A204.1 (cell line): ENCODE results near the gene RIMKLB.

Experiments used
- FAIRE-seq: peaks from 2 replicates; lab custom pipeline; 2012; peaks lifted over from hg19 to GRCh38; lab: Jason Lieb, UNC

RIMKLB gene, protein sequence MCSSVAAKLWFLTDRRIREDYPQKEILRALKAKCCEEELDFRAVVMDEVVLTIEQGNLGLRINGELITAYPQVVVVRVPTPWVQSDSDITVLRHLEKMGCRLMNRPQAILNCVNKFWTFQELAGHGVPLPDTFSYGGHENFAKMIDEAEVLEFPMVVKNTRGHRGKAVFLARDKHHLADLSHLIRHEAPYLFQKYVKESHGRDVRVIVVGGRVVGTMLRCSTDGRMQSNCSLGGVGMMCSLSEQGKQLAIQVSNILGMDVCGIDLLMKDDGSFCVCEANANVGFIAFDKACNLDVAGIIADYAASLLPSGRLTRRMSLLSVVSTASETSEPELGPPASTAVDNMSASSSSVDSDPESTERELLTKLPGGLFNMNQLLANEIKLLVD

DNA sequence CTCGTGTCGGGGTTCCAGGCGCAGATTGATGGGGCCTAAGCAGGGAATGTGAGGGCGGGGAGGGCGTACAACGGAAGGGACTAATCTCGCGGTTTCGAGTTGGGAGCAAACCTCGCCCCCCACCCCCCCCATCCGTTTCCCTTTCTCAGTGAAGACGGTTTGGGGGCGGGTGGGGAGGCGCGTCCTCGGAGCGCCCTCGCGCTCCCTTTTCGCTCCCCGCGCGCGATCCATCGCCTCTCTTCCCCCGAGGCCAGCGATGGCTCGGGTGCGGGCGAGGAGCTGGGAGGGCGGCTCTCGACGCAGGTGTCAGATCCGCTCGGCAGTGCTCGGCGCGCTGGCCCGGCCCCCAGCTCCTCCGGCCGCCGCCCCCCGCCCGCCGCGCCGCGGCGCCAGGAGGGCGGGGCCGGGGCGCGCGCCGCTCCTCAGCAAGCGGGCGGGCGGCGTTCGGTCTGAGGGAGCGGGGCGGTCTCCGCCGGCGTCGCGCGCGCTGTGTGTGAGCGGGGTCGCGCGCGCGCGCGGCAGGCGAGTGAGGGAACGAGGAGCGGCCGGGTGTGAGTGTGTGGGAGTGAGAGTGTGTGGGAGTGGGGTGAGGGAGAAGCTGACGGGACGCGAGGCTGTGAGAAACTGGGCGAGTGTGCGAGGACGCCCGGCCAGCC, at the start of gene RIMKLB:
Gene RIMKLB, plus strand, starts transcription at position 516 of the 656 bp plus-strand sequence. CDS start 15,876 bp downstream, outside the sequence.
- FAIRE-seq: no peak

DNA sequence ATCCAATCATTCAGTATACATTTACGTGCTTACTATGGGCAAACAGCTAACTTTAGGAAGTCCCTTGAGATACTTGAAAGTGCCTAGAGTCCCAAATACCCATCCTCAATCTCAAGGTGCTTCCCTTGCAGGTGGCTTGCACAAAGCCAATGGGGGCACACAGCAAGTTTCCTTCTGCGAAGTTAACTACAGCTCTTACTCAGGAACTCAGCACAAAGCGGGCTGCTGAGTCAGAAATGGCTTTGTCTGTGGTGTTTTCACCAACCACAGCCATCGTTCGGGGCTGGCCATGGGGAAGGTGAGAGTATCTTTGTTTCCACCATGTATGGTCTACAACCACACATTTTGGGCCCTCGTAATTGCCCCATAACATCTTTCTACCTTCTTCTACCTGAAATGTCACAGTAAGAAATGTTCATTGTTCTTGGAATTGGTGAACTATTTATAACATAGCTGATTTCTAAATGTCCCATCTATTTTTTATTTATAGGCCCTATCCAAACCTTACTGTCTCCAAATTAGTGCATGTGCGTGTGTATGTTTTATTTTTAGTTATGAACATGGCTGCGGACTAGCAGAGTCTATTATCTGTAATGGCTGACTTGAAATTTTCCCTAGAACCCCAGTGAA, 49.1 kb upstream of the RIMKLB start:
- FAIRE-seq: no peak

DNA sequence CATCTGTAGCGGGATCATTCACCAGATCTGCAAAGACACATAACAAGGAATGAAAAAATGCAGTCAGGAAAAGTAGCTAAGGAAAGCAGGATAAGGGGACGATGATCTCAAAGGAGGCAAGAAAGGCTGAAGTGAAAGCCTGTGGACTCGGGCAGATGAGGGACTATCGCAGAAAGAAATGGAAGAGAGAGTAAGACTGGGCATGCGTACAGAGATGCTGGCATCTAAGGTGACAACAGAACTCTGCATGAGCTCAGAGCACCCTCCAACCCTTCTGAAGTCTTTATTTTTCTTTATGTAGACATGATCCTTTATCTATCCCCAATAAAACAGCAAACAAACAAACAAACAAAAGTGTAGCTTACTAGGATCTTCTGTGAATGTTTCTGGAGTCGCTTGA, 42.4 kb upstream of the RIMKLB start:
- no peak for FAIRE-seq

DNA sequence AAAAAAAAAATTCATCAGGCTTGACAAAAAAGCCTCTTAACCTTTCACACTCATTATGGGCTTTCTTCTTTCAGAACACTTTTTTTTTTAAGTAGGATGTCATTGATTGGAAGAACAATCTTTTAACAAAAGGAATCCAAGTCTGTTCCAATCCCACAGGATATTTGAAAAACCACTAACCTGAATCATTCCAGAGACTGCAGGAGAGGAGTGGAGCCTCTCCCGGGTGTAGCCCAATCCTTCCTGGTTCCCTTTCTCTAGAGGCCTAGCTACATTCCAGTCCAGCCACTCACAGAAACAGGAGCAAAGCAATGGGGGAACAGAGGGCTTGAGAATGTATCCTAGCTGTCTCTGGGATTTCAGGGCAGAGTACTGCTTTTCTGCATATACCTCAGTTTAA, 39.4 kb upstream of the RIMKLB start:
- FAIRE-seq: no peak

DNA sequence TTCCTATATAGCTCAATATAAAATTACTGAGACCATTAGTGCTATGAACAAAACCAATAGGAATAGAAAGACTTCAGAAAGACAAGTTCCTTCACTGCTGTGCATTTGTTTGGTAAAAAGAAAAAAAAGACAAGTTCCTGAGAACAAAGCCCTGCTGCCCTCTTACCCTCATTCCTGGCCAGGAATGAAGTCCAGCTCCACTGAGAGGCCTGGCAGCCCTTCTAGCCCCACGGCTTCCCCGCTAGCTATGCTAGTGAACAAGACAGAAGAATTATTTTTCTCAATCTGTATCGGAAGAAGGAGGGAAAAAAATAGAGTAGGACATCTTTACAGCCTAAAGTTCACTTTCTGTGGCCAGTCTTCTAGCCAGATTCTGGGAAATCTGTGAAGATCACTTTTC, 36.8 kb upstream of the RIMKLB start:
- no peak for FAIRE-seq

DNA sequence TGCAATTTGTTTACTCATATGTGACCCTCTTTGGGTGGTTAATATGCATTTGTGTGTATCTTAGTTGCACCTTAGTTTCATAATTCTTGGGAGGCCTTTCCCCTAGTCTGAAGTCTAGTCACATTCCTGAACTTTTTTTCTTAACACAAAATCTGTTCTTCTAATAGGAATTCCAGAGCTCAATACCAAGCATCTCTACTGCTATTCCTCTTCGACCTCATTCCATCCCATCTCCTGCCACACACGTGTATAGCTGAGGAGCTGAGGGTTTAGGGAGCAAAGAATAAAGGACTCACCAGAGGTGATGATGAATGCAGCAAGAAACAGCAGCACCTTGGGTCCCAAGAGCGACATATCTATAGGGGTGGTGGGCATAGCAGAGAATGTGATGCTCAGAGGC, 36.0 kb upstream of the RIMKLB start:
- no peak for FAIRE-seq

DNA sequence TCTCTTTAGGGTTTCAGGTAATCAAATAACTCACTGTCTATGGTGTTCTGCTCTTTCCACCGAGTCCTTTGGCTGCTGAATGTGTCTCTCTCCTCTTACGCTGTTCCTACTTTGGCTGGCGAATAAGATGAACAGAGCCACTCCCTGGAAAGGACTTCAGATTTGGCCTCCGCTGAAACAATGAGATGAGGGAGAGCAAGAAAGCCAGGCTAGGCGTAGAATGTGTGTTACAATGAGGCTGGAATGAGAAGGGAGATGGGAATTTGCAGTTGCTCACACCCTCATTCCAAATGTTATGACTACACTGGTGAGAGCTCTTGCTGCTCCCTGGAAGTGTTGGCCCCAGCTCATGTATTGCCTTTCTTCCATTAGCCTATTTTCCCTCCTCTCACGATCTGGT, 35.2 kb upstream of the RIMKLB start, which contains the start of gene MFAP5:
Gene MFAP5, minus strand, starts transcription at position 234 of the 400 bp plus-strand sequence. CDS start 722 bp downstream, outside the sequence.
- FAIRE-seq: no peak

DNA sequence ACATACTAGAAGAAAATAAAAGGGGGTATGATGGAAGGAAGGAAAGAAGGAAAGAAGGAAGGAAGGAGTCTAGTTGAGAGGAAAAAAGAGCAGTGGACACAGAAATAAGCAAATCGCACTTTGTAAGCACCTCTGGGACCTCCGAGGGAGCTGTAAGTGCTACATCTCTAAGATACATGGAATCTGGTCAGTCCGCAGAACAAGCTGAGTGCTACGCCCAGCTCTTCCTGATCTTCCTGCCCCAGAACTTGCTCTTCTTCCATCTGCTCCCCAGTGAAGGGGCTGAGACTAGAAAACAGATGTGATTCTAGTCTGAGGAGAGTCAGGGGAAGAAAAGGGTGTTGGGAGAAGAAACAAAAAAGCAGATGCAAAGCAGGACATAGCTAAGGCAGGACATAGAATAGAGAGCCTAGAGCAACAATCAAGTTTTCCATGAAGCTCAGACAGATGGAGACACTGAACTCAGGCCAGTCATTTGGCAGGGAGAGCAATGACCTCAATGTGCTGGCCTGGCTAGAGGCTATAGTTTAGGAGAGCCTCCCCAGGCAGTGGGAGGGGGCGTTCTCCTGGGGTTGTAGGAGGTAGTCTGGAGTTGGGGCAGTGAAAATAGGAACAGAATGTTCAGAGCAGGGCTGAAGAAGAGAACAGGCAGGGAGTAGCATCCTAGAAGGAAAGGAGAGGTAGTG, 33.4 kb upstream of the RIMKLB start:
- FAIRE-seq: no peak

DNA sequence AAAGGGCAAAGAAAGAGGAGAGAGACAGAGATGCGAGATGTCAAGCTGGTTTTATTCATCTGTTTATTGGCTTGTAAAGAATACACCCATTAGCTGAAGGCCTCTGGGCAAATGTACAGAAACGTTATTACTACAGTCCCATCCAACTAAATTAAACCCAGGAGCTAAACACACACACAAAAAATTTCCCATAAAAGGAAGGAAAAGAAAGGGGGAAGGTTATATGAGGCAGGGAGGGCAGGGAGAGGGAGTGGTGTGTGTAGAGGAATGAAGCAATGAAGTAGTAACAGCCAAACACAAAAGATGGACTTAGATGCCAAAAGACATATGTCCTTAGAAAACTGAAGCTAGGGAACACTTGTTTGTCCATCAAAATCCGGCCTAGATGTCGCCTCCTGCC, 32.0 kb upstream of the RIMKLB start:
- no peak for FAIRE-seq

DNA sequence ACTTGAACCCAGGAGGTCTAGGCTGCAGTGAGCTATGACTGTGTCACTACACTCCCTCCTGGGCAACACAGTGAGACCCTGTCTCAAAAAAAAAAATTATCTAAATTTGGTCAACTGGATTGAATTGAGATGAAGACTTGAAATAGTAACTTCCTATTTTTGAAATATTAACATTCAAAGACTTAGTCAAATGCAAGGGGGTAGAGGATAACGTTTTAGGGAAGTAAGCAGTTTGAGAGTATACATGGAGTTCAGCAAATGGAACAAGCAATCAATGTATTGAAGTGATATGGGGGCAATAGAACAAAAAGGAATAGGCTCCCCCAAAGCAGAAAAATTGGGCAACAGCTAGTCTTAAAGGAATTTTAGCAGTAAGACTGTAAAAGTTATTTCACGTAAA, 30.5 kb upstream of the RIMKLB start:
- no peak for FAIRE-seq

DNA sequence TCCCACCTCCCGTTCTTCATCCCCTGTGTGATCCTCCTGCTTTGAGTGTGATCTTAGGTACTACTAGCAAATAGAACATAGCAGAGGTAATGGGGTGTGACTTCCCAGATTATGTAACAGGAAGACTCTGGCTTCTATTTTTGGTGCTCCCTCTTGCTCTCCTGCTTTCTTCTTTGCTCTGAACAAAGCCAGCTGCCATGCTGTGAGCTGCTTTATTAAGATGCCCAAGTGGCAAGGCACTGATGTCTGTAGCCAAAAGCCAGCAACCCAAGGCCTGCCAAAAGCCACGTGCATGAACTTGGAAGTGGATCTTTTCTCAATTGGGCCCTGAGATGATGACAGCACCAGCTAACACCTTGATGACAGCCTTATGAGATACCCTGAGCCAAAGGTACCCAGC, 29.4 kb upstream of the RIMKLB start:
- no peak for FAIRE-seq

DNA sequence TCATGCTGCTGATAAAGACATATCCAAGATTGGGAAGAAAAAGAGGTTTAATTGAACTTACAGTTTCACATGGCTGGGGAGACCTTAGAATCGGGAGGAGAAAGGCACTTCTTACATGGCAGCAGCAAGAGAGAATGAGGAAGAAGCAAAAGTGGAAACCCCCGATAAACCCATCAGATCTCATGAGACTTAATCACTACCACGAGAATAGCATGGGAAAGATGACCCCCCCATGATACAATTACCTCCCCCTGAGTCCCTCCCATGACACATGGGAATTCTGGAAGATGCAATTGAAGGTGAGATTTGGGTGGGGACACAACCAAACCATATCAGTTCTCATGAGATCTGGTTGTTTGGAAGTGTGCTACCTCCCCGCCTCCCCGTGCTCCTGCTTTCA, 25.4 kb upstream of the RIMKLB start:
- no peak for FAIRE-seq

DNA sequence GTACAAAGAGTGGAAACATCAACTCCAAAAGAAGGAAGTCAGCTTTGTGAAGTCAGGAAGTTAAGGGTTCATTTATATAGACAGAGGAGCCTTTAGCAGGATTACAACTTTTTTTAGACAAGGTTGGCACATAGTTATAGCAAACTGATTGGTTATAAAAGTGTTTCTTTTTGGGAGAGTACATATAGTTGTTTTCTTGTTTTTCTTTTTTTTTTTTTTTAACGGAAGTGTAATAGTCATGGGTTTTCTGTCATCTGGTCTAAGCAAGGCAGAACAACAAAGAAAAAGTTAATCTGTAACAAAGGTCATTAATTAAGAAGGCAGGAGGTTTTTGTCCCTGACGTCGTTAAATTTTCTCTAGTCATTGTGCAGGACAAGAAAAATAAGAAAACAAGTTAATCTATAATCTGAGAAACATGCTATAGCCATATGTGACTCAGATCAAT, 22.2 kb upstream of the RIMKLB start:
- FAIRE-seq: no peak

DNA sequence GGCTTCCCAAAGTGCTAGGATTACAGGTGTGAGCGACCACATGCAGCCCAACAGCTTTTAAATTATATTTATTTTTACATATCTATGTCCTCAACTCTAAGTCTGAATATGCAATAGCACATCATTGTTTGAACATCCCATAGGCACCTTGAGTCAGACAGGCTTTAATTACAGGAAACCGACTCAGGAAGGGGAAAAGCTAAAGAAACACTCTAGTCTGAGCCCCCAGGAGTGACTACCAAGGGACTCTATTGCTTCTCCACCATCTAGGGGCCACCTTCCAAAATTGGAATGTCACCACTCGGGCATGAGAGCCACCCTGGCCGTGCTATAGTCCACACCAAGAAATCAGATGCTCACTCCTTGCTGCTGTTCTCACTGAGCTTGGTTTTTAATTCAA, 21.1 kb upstream of the RIMKLB start:
- FAIRE-seq: no peak

DNA sequence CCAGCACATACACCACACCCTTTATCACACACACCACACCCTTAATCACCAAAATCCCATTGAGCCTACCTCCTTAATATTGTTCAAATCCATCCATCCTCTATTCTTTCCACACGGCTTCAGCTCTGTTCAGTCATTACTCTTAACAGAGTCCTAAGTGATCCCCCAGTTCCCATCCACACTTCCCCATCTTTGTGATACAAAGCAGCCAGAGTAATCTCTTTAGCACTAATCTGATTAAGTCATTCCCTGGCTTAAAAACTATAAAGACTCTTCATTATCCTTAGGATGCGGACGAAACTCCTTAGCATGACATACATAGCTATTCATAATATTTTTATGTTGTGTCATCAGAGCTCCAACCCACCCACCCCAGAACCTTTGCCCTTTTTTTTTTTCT, 20.4 kb upstream of the RIMKLB start:
- no peak for FAIRE-seq

DNA sequence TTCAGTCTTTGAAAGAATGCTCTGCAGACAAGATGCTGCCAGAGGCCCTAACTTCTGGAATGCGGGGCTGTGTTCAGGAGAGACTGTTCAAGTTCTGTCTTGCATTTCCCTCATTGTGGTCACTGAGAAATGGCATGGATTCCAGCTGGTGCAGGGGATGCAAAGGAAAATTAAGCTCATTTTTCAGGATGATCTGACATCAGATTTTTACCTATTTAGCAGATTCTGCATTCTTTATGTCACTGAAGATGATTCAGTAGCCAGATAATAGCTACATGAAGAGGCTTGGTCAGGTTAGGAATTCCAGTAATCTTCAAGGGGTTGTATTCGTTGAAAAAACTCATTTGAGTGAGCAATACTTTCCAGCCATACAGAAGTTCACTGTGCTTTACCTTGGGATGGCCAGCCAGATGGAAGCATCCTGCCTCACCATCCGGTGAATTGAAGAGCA, 19.1 kb upstream of the RIMKLB start:
- no peak for FAIRE-seq

DNA sequence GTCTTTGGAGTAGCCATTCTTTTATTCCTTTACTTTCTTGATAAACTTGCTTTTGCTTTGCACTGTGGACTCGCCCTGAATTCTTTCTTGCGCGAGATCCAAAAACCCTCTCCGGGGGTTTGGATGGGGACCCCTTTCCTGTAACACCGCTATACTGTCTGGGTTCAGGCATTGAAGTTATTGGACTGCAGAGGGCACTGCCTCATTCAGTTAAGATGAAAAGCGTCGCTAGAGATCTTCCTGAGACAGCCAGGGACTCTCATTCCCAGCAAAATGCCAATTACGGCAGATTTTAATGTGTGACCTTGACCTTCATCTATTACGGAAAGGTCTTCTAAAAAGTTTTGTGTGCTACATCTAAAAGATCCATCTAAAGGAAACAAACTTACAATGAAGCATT, 17.3 kb upstream of the RIMKLB start:
- no peak for FAIRE-seq

DNA sequence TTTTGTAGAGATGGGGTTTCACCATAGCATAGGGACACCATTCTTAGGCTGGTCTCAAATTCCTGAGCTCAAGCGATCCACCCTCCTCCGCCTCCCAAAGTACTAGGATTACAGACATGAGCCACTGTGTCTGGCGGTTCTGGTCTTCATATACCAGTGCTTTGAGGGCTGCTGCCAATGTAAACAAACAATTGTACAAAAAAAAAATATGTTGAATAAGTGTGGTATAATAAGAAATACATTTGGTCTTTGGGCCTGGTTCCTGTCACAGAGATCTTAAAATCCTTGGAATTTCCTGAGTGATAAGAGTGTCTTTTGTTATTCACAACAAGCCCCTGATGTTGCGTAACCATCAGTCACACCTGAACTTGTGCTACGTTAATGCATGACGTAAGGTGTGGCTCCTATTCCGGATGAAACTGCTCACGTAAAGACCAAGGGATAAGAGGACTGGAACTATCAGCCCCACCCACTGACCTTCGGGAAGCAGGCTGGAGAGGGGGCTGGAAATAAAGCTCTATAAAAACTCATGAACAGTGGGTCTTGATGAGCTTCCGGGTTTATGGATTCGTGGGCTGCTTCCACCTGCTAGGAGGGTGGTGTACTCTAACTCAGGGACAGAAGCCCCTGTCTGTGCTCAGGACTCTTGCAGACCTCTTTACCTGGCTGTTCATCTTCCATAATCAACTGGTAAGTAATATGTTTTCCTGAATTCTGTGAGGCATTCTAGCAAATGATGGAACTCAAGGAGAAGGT, 16.5 kb upstream of the RIMKLB start:
- FAIRE-seq: no peak

DNA sequence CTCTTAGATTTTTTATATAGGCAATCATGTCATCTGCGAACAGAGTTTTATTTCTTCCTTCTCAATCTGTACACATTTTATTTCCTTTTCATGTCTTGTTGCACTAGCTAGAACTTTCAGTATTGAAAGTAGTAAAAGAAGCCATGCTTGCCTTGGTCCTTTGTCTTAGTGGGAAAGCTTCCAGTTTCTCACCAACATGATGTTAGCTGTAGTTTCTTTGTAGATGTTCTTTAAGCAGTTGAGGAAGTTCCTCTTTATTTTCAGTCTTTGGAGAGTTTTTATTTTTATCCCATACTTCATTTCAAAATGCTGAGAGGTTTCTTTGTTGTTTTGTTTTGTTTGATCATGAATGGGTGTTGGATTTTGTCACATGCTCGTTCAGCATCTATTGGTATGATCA, 12.7 kb upstream of the RIMKLB start:
- no peak for FAIRE-seq

DNA sequence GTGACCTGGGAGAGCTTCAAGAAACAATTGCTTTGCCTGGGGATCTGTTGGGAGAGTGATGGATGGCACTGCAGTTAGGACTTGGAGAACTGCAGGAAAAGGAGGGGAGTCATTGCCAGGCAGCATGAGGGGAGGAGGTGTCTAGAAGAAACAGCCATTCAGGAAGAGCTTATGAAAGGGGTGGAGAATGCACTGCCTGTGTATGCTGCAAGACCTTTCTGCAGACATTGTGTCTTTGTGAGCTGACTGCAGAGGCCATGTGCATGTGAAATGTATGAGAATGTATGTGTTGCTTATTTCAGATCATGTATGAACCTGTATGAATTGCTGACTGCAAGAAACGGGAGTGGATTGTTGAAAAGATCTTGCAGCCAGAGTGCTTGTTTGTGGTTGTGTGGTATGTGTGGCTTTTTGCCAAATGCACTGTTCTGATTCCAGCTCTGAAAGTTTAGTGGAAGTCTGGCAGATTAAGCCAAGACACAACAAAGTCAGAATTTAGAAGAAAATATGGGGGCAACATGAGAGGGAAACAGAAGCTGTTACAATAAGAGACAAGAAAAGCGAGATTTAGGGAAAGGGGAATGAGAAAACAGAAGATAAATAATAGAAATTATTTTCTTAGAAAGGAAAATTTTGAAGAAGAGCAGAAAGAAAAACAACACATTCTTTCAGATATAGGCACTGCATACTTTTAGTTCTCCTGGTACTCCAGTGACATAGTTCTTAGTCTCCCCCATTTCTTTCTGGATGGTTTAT, 9.8 kb upstream of the RIMKLB start:
- FAIRE-seq: no peak

DNA sequence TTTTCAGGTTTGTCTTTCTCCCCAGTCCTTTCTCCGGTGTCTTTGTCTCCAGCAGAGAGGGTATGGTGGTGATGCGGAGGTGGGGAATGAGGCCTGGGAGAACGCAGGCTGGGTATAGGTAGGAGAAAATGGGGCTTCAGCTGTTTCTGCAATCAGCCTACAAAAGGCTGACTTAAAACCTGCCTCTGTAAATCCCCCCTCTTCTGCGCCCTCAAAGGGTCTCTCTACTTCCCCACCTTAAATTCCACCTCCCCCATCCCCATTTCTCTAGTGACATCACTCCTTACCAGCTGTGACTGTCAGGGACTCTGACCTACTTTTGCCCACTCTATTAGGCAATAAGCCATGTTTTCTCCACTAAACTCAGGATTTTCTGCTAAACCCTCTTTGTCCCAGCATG, 8.1 kb upstream of the RIMKLB start:
- no peak for FAIRE-seq
